DOHH2 (cell line): ENCODE results near the gene MAP6D1.

Experiments used
- H3F3A ChIP-seq: fragments of 200-600 bp; sonication (generic), shearing (Covaris generic); 2 replicates; pipeline ENCODE4 v1.6.0; 2016; ENCODE audit warnings: antibody characterized with exemption, mild to moderate bottlenecking; ENCODE audit not compliant: control insufficient read depth, insufficient read depth
- H3K27ac ChIP-seq: fragments of 200-600 bp; sonication (generic); 2 replicates; pipeline ENCODE4 v1.5.1; 2014; ENCODE audit warnings: low read depth, mild to moderate bottlenecking, low read length, moderate library complexity
- H3K27me3 ChIP-seq: fragments of 200-600 bp; sonication (generic); 2 replicates; pipeline ENCODE4 v1.6.1; 2014; ENCODE audit warnings: mild to moderate bottlenecking, low read length, mixed read lengths; ENCODE audit not compliant: control insufficient read depth
- H3K36me3 ChIP-seq: fragments of 200-600 bp; sonication (generic); 2 replicates; pipeline ENCODE4 v1.6.1; 2014; ENCODE audit warnings: mild to moderate bottlenecking, low read length, moderate library complexity, mixed read lengths; ENCODE audit not compliant: control insufficient read depth
- H3K4me1 ChIP-seq: fragments of 200-600 bp; sonication (generic); 2 replicates; pipeline ENCODE4 v1.6.1; 2014; ENCODE audit warnings: mild to moderate bottlenecking, low read length, mixed read lengths; ENCODE audit not compliant: control insufficient read depth
- H3K4me2 ChIP-seq: fragments of 200-600 bp; sonication (generic); 2 replicates; pipeline ENCODE4 v1.6.0; 2014; ENCODE audit warnings: mild to moderate bottlenecking, low read length, moderate library complexity
- H3K4me3 ChIP-seq: fragments of 200-600 bp; sonication (generic); 2 replicates; pipeline ENCODE4 v1.5.1; 2014; ENCODE audit warnings: mild to moderate bottlenecking, low read length, mixed read lengths
- H3K79me2 ChIP-seq: fragments of 200-600 bp; sonication (generic); 2 replicates; pipeline ENCODE4 v1.6.1; 2014; ENCODE audit warnings: mild to moderate bottlenecking, low read length, mixed read lengths; ENCODE audit not compliant: control insufficient read depth
- H3K9me2 ChIP-seq: fragments of 200-600 bp; sonication (generic); replicated peaks from 2 replicates; pipeline ENCODE4 v1.6.1; 2014; ENCODE audit warnings: mild to moderate bottlenecking, low read length, mixed read lengths; ENCODE audit not compliant: control insufficient read depth
- H3K9me3 ChIP-seq: fragments of 200-600 bp; sonication (generic); 2 replicates; pipeline ENCODE4 v1.6.1; 2014; ENCODE audit warnings: antibody characterized with exemption, low read length, mixed read lengths; ENCODE audit not compliant: control insufficient read depth, insufficient read depth
- H4K20me1 ChIP-seq: fragments of 200-600 bp; sonication (generic); 2 replicates; pipeline ENCODE4 v1.6.0; 2014; ENCODE audit warnings: low read depth, mild to moderate bottlenecking, antibody characterized with exemption, low read length, moderate library complexity; ENCODE audit not compliant: control insufficient read depth, insufficient read depth
- EZH2phosphoT487 ChIP-seq: fragments of 200-600 bp; sonication (generic); IDR thresholded peaks from 2 replicates; pipeline ENCODE4 v1.6.1; 2017; ENCODE audit warnings: borderline replicate concordance, mild to moderate bottlenecking, antibody characterized with exemption, low read length, moderate library complexity, mixed read lengths
- TF ChIP-seq, protein P1 (sequence below): fragments of 200-600 bp; sonication (generic); IDR thresholded peaks from one replicate; pipeline ENCODE4 v1.5.1; 2014; ENCODE audit warnings: antibody characterized with exemption, mild to moderate bottlenecking, low read depth, low read length; ENCODE audit not compliant: poor library complexity, severe bottlenecking

MAP6D1 gene

DNA sequence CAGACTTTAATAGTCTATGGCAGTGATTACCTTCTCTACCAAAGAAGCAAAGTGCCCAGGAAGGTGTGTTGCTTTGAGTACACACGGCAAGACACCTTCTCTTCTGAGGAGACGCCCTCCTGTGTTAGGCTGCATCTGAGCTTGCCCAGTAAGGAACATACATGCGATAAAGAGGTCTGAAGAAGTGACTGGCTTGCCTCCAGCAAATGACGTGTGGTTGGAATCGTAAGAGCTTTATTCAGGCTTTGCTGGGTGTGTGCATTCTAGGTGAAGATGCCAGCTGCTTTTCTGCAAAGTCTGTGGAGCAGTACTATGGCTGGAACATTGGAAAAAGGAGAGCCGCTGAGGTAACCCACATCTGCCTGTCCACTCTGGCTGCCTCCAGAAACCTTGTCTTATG lies 22.4 kb downstream of the MAP6D1 start:
- H3K4me2 ChIP-seq: no peak overlapping the region
- no peaks in the 10 kb centered on the region for H3F3A ChIP-seq
- no peak overlapping the region for H3K4me3 ChIP-seq
- no peaks in the 10 kb centered on the region for H3K9me3 ChIP-seq
- H3K36me3 ChIP-seq: peaks cover 95% of the 10 kb centered on the region
- no peaks in the 10 kb centered on the region for H3K27me3 ChIP-seq
- H3K27ac ChIP-seq: no peak overlapping the region
- TF ChIP-seq, protein P1, sequence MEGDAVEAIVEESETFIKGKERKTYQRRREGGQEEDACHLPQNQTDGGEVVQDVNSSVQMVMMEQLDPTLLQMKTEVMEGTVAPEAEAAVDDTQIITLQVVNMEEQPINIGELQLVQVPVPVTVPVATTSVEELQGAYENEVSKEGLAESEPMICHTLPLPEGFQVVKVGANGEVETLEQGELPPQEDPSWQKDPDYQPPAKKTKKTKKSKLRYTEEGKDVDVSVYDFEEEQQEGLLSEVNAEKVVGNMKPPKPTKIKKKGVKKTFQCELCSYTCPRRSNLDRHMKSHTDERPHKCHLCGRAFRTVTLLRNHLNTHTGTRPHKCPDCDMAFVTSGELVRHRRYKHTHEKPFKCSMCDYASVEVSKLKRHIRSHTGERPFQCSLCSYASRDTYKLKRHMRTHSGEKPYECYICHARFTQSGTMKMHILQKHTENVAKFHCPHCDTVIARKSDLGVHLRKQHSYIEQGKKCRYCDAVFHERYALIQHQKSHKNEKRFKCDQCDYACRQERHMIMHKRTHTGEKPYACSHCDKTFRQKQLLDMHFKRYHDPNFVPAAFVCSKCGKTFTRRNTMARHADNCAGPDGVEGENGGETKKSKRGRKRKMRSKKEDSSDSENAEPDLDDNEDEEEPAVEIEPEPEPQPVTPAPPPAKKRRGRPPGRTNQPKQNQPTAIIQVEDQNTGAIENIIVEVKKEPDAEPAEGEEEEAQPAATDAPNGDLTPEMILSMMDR: no peak
- no peak for TF ChIP-seq EZH2phosphoT487
- H3K9me2 ChIP-seq: no peaks in the 10 kb centered on the region
- H3K4me1 ChIP-seq: no peaks in the 10 kb centered on the region
- H3K79me2 ChIP-seq: no peaks in the 10 kb centered on the region
- H4K20me1 ChIP-seq: no peaks in the 10 kb centered on the region

DNA sequence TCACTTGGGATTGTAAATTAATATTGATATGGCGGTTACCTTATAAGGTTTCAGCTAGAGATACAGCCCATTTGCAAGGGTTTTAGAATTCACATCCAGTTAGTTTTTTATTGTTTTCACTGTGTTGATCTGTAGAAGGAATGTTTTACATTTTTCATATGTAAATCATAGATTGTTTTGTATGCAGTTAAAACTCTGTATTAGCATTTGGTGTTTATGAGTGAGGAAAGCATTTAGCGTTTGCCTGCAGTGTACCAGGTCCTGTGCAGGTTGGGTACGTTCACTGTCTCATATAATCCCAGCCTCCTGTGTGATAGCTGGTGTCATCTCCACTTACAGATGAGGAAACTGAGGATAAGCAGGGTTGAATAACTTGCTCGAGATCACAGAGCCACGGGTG lies 23.8 kb downstream of the MAP6D1 start:
- no peak for TF ChIP-seq EZH2phosphoT487
- TF ChIP-seq, protein P1: no peak
- no peaks in the 10 kb centered on the region for H3K79me2 ChIP-seq
- no peak overlapping the region for H3K4me3 ChIP-seq
- H3K4me2 ChIP-seq: no peak overlapping the region
- H3K36me3 ChIP-seq: peaks cover 93% of the 10 kb centered on the region
- H3K4me1 ChIP-seq: no peaks in the 10 kb centered on the region
- H3K9me2 ChIP-seq: no peaks in the 10 kb centered on the region
- no peaks in the 10 kb centered on the region for H4K20me1 ChIP-seq
- H3K9me3 ChIP-seq: no peaks in the 10 kb centered on the region
- H3K27ac ChIP-seq: no peak overlapping the region
- H3F3A ChIP-seq: peaks cover under 1% of the 10 kb centered on the region; the same call in 1 of the 2 replicates
- H3K27me3 ChIP-seq: no peaks in the 10 kb centered on the region

DNA sequence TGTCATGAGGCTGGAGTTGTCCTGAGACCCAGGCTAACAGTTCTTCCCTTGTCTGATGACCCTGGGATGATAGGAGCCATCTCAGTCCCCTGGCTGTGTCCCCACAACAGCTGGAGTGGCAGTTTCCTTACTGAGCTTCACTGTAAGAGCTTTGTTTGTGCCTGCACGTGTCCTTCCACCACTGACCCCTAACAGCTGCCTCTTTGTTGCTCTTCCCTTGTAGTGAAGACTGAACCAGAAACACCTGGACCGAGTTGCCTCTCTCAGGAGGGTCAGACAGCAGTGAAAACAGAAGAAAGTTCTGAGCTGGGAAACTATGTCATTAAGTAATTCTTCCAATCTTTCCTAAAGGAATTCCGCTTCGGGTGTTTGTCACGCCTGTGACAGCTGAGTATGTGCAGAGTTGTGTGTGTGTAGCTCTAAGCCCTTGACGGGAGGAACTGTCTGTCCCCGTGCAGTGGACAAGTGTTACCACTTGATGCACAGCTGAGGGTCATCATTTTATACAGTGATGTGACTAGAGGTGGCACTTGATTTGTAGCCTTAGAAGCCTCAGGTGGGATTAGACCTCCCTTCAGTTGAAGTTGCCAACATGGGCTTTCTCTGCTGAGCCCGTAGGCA lies 25.0 kb downstream of the MAP6D1 start:
- Histone ChIP-seq H3K36me3 (peaks cover 85% of the 10 kb centered on the region), H3K27me3 (no peaks in the 10 kb centered on the region), H3K4me1 (no peaks in the 10 kb centered on the region), H3K9me2 (no peaks in the 10 kb centered on the region), H3K4me3 (no peak overlapping the region), H3F3A (peaks cover 2% of the 10 kb centered on the region; the same call in 1 of the 2 replicates), H4K20me1 (no peaks in the 10 kb centered on the region), H3K9me3 (no peaks in the 10 kb centered on the region), H3K79me2 (no peaks in the 10 kb centered on the region), H3K4me2 (no peak overlapping the region), H3K27ac (no peak overlapping the region)
- TF ChIP-seq, protein P1: no peak
